Heart left ventricle (tissue), 13 donors: ENCODE measurements around the gene CMIP.

ENCODE experiments used
- CTCF ChIP-seq, 12 donors: fragments of 200-600 bp; sonication (generic) in 4 of 12; IDR thresholded peaks; one replicate each; pipeline versions ENCODE4 v1.5.0 to v1.8.0; 2018 to 2022; ENCODE audit warnings: antibody characterized with exemption in 12 of 12, mild to moderate bottlenecking in 5 of 12
- POLR2A ChIP-seq, 2 donors: fragments of 450-650 bp; IDR thresholded peaks; one replicate each; pipeline ENCODE4 v1.6.1; 2017; ENCODE audit warnings: antibody characterized with exemption in 2 of 2, mild to moderate bottlenecking in 2 of 2, moderate library complexity in 2 of 2
- donor health status: ischemic (EF 13 %, LVEDD 7.1; RV severe dilation, severe dysfunction).
- donor health status: DM: no; HTN: yes; CAD: no.
- donor health status: DM: no; HTN: no; CAD: no.
- donor health status: ischemic (EF 25% LVEDD 6.9; RV normal size, moderate dysfunction).
- donor health status: ischemic (EF 25% LVEDD 5.7; RV mildly dilated, moderate dysfunction).
- donor health status: ischemic (EF 35%, LVEDD 5.7; RV mildly dilated, moderate dysfunction).
- donor health status: nonischemic (EF 11% LVEDD 7.7; RV severe dilation, severe dysfunction).
- donor health status: DM: yes; HTN: yes; CAD: no.
- donor health status: PGD.
- donor health status: ischemic (EF 29% LVEDD 5.4; RV normal size, mild dysfunction).
- donor health status: nonischemic (EF 23%, LVEDD 6.1; RV moderate dilation, normal function).

GRCh38 chr16:81521141-81521626 is 76.6 kb downstream of the CMIP start:
- TF ChIP-seq POLR2A (IDR thresholded peaks at IDR 0.05) (no peak), CTCF (IDR thresholded peaks at IDR 0.05) (no peak)
